Left colon (tissue), 2 donors: ENCODE measurements around the gene MAP3K10. TPM values are rescaled to one million over a fixed set of nuclear protein-coding genes. Genes with fewer than 3 reads are reported as not detected.
"Not testable (repeated sequence)": the region's sequence is repeated elsewhere in the genome, so short reads cannot be mapped to it uniquely, and the experiment has no call there.

Source experiments
- ATAC-seq: fragments of 200-7000 bp; cut with Tn5 transposase; one replicate; pipeline ENCODE4 v1.9.1; 2020; ENCODE audit warnings: mild to moderate bottlenecking, moderate library complexity
- DNase-seq, 2 donors: peaks; one replicate each; pipeline ENCODE4 v3.0.0-alpha.2; 2020
- intact Hi-C, 2 donors: fragments of 100-400 bp; cut with DNase I in 1 of 2; cut with micrococcal nuclease in 1 of 2; formaldehyde crosslinking; loops; one replicate each; pipeline versions ENCODE4 v1.11.2 to v1.14.0; 2022; cut with DNase I, micrococcal nuclease
- long read RNA-seq: library from polyadenylated mRNA; unstranded; transcript quantifications from one replicate; pipeline ENCODE4 v2.0.0, GENCODE V29; 2021
- total RNA-seq, 2 donors: library from RNA; stranded (reverse); fragmentation: NEBNext Ultra II Directional; extraction: Animal tissue kit (Norgen Biotek cat#: 25700); gene quantifications; one replicate each; pipeline ENCODE4 v1.2.1, GENCODE V29; 2021
- donor health status: DM: no; HTN: no; CAD: no.
- donor health status: DM: yes; HTN: yes; CAD: no.

The MAP3K10 gene
- 10 to 100 TPM; 10.7 to 11.7 TPM for total RNA-seq
- long read RNA-seq, partial matches to known transcripts = 2 of 2 reads
- long read RNA-seq, other reads (novel, unspliced or antisense) = 0 of 2 reads

DNA sequence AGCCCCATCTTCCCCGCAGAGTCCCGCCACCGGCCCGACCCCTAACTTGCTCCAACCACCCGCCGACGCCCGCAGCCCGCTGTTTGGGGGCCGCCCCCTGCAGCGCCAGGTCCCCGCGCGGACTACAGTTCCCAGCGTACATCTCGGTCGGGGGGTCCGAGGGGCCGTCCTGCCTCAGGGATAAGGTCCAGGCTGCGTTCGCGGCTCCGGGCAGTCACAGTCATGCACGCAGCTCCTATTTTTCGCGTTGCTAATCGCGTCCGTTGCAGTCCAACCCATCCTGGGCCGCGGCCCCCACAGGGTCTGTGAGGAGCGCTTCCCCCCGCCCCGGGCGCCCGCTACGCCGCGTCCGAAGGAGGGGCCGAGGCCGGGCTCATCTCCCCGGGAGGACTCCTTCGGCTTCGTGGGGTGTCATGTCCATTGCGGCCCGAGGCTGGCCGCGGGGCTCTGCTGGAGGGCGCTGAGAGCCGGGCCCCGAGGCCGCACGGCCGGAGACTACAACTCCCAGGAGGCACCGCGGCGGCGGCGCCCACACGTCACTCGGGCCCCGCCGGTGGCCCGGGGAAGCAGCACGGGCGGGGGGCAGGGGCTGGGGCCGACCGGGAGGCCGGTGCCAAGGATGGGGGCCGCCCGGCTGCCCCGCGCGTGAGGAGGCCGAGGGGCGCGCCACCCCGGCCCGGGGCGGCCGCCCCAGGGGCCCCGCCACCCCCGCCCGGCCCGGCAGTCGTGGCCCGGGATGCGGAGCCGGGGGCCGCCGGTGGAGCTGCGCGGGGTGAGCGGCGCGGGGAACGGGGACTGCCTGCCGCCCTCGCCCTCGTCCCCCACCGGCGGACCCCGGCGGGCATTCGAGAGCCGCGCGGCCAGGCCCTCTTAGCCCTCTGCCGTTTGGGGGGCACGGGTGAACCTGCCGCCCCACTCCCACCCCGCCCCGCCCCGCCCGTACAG is at the start of gene MAP3K10:
Gene MAP3K10 (plus strand): TSS at position 536 of the 945 bp plus-strand sequence. CDS start 606 bp downstream, outside the sequence.
- DNase-seq (peak; percentile 70 to 82), ATAC-seq (peak; percentile 94)
- intact Hi-C loops = no loop called here

- no peak for ATAC-seq
- intact Hi-C loops = no loop called here
Measured at GRCh38 chr19:40141551-40141950, 49.7 kb upstream of the MAP3K10 start.

GRCh38 chr19:40143612-40144011 is 47.6 kb upstream of the MAP3K10 start:
- DNase-seq (peak; percentile 17 to 29), ATAC-seq (no peak)
- intact Hi-C loops = no loop called here

More at GRCh38 chr19:40141551-40141950, 49.7 kb upstream of the MAP3K10 start:
- DNase-seq = no peak

GRCh38 chr19:40144151-40144550 is 47.1 kb upstream of the MAP3K10 start:
- no peak for DNase-seq
- intact Hi-C loops = no loop called here
- ATAC-seq = no peak

DNA sequence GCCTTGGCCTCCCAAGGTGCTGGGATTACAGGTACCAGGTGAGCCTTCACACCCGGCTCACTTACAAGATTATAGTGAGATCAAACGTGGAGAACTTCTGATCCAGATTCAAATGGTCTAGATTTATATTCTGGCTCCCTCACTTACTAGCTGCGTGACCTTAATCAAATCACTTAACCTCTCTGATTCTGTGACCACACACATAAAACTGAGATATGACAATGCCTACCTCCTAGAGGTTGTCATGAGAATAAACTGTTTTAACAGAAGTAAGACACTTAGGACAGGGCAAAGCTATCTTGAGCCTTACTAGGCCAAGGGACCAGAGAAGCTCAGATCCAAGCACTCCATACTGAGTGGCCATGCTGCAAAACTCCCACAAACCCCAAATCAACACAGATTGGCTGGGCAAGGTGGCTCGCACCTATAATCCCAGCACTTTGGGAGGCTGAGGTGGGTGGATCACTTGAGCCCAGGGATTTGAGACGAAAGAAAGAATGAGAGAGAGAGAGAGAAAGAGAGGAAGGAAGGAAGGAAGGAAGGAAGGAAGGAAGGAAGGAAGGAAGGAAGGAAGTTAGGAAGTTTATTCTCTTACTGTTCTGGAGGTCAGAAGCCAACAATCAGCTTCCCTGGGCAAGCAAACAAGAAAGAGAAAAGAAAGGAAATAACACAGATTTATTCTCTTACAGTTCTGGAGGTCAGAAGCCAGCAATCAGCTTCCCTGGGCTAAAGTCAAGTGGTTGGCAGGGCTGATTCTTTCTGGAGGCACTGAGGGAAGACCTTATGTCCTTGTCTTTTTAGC is 46.1 kb upstream of the MAP3K10 start:
- intact Hi-C loops = no loop called here
- ATAC-seq = no peak
- DNase-seq = no peak

GRCh38 chr19:40145749-40146029 is 45.5 kb upstream of the MAP3K10 start:
- ATAC-seq, DNase-seq, intact Hi-C loops: not testable (repeated sequence)

DNA sequence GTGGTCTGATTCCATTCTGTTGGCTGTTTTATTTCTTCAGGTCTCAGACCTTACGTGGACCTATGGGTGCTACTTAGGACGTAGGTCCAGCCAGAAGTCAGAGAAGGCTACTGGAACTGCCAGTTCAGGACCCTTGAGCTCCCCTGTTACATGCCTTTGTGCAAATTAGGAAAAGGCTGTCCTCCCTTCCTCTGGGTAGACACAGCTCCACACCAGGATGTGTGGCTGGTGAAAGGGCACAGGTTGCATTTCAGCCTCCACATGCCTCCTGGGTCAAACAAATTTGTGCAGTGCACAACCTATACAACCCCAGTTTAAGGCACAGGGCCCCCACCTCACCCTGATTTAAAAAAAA is 43.9 kb upstream of the MAP3K10 start:
- no peak for DNase-seq
- intact Hi-C loops = no loop called here
- ATAC-seq = peak; percentile 11

DNA sequence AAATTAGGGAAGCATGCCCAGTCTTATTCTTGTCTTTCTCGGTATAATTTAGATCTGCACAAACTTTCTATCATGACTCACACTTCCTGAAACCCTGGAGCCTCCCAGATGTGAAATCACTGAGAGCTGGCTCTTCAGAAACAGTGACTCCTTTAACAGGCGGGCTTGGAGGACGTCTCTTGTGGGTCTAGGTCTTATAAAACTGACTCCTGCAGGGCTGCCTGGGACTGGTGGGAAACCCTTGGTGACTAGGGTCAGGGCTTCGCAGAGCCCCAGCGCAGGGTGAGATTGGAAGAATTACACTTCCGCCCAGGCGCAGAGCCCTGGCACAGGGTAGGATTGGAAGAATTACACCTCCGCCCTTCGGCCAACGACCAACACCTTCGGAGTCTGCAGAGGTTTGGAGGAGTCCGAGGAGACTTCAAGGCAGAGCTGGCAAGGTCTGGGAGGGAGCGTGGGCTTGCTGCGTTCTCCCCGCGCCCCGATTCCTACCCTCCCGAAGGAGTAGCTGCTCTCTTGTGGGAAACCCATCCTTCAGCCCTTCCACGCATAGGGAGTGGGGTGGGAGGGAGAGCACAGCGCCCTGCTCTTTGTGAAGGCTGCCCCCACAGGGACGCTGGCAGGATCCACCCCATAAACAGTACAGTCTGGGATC is 43.4 kb upstream of the MAP3K10 start:
- DNase-seq (no peak), ATAC-seq (peak; percentile 39)
- intact Hi-C loops = no loop called here

GRCh38 chr19:40149501-40149900 is 41.7 kb upstream of the MAP3K10 start:
- ATAC-seq (no peak), DNase-seq (no peak)
- intact Hi-C loops = no loop called here

DNA sequence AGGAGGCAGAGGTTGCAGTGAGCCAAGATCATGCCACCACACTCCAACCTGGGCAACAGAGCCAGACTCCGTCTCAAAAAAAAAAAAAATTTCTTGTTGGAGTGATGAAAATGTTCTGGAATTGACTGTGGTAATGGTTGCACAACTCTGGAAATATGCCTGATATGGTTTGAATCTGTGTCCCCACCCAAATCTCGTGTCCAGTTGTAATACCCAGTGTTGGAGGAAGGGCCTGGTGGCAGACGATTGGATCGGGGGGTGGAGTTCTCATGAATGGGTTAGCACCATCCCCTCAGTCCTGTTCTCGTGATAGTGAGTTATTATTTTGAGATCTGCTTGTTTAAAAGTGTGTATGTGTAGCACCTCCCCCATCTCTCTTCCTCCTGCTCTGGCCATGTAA is 41.1 kb upstream of the MAP3K10 start:
- ATAC-seq (no peak), DNase-seq (no peak)
- intact Hi-C loops = no loop called here

GRCh38 chr19:40154121-40154680 is 37.0 kb upstream of the MAP3K10 start:
- intact Hi-C loops = no loop called here
- DNase-seq (no peak), ATAC-seq (no peak)

DNA sequence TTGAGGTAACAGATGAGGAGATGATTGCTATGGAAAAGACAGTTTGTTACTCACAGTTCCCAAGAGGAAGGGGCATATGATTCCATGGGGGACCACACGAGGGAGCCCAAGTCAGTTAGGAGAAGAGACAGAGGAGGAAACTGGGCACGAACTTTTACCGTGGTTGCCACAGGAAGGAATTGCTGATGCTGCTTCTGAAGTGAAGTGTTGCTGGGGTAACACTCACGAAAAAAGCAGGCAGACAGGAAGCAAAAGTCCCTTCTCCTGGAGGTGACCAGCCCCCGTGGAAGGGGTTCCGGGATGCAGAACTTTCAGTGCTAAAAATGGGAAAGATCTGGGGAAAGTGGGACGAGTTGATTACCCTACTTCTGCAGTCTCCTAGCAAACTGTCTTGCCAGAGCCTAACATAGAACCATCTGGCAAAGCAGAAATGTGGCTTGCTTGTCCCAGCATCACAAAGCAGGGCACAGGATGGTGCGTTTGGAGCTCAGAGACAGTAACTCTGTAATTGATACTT is 35.4 kb upstream of the MAP3K10 start:
- DNase-seq = no peak
- intact Hi-C loops = no loop called here
- ATAC-seq = no peak

GRCh38 chr19:40157059-40157458 is 34.2 kb upstream of the MAP3K10 start:
- ATAC-seq (no peak), DNase-seq (no peak)
- intact Hi-C loops = no loop called here

DNA sequence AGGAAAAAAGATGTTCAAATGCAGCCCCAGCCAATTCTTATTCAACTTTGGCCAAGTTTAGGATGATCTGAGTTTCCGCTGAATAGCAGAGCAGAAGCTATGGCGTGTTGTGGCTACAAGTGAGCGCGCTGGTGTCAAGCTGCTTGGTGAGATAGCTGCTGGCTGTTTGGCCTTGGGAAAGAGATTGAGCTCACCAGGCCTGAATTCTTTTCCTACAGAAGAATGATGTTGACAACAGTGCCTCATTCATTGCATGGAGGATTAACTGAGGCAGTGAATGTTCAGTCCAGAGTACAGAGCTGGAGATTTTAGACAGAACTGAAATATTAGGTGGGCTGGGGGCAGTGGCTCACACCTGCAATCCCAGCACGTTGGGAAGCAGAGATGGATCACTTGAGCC is 31.5 kb upstream of the MAP3K10 start:
- DNase-seq (no peak), ATAC-seq (no peak)
- intact Hi-C loops = no loop called here

DNA sequence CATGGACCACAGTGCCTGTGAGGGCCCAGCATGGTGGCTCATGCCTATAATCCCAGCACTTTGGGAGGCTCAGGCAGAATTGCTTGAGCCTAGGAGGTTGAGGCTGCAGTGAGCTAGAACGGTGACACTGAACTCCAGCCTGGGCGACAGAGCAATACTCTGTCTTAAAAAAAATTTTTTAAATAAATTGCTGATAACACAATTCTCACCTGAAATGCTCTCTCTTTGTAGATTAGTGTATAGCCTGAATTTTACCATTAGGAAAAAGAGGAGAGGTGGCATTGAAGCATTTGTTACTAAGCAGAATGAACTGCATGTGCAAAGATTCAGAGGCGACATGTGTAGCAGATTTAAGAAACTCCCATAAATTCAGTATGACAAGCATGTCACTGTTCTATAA is 29.1 kb upstream of the MAP3K10 start:
- DNase-seq (no peak), ATAC-seq (no peak)
- intact Hi-C loops = no loop called here

DNA sequence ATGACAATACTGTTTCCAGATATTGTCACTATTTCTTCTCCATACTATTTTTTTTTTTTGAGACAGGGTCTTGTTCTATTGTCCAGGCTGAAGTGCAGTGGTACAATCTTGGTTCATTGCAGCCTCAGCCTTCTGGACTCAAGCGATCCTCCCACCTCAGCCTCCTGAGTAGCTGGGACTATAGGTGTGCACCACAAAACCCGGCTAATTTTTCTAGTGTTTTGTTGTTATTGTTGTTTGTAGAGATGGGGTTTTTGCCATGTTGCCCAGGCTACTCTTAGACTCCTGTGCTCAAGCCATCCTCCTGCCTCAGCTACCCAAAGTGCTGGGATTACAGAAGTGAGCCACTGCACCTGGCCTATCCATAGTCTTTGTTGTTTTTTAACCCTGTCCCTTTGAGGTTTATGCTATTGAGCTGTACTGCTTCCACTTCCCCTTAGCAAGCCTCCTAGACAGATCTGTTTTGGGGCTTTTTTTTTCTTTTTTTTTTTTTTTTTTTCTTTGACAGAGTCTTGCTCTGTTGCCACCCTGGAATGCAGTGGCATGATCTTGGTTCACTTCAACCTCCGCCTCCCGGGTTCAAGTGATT is 27.6 kb upstream of the MAP3K10 start:
- no peak for ATAC-seq
- intact Hi-C loops = no loop called here
- no peak for DNase-seq

GRCh38 chr19:40165362-40165937 is 25.8 kb upstream of the MAP3K10 start:
- DNase-seq = peak; percentile 26 to 62
- peak; percentile 52 for ATAC-seq
- intact Hi-C loops = no loop called here
